HG02981 (cell line): ENCODE data around the gene TMEM107.
"Not testable (repeated sequence)": the region's sequence is repeated elsewhere in the genome, so short reads cannot be mapped to it uniquely, and the experiment has no call there.

Experiments used
- ATAC-seq: cut with Tn5 transposase; IDR thresholded peaks from one replicate; pipeline ENCODE4 v1.9.1; 2021; ENCODE audit warnings: mild to moderate bottlenecking, moderate library complexity; ENCODE audit not compliant: unreplicated experiment

TMEM107 gene

DNA sequence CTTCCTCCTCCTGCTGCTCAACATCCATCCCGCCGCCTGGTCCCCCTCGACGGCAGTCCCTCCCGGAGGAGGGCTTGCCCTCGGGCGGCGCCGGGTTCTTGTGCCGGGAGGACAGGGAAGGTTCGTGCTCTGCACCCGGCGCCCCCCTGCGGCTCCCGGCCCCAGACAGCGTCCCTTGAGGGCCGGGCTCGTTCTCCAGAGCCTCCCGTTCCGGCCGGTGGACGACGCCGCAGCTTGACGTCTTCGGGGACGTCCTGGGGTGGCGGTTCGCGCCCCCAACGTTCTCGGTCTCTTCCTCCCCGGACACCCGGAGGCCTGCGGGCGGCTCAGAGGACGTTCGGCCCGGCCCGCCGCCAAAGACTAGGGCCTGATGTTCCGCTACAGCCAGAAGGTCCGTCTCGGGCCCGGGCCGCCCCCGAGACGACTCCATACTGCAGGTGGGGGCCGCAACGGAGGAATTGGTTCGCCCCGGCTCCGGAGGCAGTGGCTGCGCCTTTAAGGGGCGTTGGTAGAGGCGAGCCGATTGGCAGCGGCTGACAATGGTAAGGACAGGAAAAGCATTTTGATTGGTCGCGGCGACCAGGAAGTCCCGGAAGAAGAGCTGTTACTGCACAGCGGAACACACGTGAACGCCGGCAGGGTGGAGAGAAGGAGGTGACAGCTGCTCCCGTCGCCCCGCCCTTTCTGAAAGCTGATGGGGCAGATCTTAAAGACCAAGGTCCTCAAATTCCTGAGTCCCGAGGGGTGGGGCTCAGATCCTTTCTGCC lies 13.7 kb upstream of the TMEM107 start, which contains the start of gene BORCS6:
Gene BORCS6, minus strand, starts transcription at position 470 of the 767 bp plus-strand sequence. Its CDS starts 40 bp downstream, at position 430.
- ATAC-seq = peak; percentile 46

DNA sequence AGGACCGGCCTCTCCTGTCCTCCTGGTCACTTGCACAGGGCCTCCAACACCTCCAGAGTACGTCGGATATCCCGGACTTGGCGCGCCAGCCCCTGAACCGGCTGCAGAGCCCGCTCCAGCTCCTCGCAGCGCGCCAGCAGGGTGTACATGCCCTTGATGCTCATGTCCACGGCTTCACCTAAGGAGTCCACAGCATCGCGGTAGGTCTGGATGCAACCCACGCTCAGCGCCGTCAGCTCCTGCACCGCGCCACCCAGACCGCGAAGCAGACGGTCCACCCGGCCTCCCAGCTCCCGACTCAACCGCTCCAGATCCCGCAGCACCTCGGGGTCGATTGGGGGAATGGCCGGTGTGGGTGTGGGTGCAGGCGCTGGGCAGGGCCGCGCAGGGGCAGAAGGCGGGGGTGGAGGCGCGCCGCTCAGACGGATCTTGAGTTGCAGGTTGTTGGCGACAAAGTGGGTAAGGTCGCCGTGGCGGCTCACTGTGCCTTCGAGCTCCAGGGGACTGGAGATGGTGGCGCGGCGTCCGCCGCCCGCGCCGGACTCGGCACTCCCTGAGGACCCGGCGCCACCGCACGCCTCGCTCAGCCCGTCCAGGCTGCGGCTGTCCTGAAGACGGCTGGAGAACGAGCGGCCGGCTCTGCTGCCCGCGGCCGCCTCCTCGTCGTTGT lies 13.0 kb upstream of the TMEM107 start:
- no peak for ATAC-seq

DNA sequence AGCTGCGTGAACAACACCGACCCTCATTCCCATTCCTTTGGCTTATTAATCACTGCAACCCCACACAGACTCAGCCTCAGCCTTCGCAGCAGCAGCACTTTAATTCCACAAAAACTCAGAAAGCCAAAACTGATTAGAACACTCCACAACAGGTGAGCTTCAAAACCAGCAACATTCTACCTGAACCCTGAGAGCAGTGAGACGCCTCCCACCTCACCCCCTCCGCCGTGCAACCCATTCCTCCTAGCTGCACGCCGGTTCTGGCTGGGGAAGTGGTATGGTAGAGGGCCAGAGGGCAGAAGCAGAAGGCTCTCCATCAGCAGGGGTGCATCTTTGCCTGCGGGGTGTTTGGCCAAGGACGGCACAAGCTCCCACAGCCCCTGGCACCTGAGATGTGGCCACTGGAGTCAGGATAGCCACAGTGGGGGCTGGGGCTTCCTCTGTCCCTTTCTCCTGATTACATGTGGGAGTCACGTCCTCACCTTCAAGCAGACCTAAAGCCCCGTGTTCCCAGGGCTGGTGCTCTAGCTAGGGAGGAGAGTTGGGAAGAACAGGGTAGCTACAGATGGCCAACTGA lies 12.2 kb upstream of the TMEM107 start:
- no peak for ATAC-seq

DNA sequence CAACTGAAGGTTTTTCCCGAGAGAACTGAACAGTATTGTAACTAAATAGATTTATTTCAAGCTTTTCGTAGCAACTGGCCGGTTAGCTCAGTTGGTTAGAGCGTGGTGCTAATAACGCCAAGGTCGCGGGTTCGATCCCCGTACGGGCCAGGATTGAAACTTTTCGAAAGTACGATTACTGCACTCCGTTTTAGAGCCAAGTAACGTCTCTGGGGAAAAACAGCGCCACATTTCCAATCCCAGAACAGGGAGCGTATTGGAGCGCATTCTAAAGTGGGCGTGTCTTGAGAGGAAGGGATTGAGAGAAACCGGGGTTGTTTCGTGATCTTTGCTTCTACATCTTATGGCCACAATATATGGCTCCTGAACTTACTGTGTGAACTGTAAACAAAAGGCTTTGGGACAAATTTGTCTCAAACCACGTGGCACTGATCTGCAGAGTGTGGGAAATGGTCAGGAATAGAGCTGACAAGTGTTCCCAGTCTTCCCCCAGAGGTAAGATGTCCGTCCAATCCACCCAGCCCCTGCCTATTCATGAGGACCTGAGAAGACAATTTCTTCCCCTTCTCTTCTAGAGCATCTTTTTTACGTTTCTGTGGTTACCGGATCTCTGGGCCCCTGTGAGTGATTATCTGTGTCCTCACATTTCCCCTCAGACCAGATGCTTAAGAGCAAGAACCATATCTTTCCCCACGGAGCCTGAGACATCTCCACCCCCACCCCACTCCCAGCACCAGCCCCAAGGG lies 11.5 kb upstream of the TMEM107 start:
- no peak for ATAC-seq

DNA sequence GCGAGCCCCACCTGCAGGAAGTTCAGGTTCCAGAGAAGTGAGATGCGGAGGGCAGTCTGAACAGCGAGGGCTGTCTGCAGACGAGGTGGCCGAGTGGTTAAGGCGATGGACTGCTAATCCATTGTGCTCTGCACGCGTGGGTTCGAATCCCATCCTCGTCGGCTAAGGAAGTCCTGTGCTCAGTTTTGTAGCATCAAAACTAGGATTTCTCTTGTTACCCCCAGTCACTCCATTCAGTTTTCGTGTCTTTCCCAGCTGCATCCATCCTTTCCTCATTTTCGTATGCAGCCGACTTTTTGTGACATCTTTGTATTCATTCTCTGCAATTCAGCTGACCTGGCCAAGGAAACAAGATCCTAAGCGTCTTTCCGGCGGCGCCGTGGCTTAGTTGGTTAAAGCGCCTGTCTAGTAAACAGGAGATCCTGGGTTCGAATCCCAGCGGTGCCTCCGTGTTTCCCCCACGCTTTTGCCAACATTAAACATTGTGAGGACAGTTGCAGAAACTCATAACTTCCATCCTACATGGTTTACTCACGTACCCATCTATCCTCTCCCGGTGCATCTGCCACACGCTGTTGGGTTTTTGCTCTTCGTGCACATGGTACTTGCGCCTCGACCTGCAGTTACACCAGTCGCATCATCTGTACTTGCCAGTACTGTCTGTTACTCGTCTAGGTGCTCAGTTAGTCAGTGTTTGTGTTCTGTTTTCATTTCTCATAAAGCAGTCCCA lies 10.8 kb upstream of the TMEM107 start:
- ATAC-seq = no peak

DNA sequence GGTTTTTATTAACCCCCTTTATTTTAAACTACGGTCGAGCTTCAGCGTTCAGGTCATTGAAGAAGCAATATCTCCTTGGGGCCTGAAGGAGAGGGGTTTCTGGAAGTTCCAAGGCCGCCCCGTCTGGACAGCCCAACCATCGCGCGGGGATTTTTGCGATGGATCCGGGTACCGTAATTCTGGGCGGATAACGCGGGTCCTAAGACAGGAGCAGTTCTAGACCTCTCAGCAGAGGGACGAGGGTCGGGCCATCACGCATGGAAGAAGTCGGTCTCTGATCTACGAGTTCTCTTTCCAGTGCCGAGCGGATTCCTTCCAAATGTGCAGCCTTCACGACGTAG lies 10.2 kb upstream of the TMEM107 start:
- no peak for ATAC-seq

DNA sequence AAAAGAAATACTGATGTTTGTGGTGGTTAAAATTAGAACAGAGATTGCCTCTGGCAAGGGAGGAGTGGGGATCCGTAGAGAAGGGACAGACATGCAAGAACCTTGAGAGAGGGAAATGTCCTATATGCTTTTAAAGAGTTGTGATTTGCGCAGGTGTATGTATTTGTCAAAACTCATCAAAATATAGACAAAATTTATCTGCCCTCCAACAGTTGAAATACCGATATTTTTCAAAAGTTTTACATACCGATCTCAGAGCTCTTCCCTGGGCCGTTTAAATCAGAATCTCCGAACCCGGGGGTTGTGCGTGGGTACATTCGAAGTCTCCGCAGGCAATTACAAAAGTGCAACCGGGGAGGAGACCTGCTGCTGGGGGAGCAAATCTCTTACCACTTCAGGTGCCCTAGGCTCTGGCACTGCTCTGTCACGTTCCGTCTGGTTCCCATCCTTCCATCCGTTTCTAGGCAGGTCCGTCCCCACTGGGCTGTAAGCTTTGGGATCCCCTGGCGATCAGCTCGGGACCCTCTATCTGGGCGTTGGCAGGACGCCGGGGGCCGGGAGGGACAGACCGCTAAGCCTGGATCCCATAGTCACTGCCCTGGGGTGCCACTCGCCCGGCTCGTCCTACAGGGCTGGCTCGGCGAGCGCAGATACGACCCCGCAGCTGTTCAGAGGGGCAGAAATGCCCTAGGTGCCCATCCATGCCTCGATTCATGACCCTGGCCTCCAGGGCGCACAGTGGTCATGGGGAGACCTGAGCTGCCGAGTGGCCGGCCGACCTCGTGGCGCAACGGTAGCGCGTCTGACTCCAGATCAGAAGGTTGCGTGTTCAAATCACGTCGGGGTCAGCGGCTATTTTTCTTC lies 9.6 kb upstream of the TMEM107 start:
- ATAC-seq = no peak

DNA sequence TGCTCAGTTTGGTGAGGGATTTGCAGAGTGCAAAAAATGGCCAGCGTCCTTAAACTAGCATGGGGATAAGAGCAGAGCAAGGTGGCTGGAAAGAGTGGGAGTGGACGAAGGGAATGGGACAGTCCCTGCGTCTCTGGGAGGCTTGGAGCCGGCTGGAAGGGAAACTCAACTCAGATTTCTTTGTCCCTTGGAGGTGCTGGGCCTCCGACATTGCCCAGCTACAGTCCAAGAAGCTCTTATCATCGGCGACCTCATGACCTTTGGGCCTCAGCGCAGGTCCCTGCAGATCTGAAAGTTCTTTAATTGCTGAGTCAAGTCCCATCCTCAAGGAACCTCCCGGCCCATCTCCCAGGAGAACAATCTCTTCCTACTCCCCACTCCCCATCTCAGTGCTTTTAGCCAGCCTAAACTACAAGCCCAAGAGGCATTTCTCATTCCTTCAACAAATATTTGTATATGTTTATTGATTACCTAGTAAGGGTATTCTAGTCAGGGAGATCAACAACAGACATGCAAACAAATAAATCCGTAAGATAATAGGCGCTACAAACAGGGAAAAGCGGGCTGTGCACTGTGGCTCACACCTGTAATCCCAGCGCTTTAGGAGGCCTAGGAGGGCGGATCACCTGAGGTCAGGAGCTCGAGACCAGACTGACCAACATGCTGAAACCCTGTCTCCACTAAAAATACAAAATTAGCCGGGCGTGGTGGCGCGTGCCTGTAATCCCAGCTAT lies 985 bp upstream of the TMEM107 start:
- no peak for ATAC-seq

DNA sequence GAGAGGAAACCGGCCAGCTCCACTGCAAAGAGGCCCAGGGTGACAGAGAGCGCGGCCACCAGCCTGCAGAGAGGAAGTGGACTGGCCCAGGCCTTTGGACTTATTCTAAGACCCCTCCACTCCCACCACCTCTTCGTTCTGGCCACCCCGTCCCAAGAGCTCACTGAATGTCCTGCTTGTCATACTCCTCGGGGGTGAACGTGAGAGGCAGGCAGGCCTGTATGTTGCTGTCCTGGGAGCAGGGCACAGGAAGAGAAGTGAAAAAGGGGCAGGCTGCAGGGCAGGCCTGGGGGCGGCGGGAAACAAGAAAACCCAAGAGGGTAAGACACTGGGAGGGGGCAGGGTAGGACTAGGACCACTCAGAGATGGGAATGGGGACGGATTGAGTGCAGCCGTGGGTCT lies 384 bp downstream of the TMEM107 start:
- no peak for ATAC-seq

DNA sequence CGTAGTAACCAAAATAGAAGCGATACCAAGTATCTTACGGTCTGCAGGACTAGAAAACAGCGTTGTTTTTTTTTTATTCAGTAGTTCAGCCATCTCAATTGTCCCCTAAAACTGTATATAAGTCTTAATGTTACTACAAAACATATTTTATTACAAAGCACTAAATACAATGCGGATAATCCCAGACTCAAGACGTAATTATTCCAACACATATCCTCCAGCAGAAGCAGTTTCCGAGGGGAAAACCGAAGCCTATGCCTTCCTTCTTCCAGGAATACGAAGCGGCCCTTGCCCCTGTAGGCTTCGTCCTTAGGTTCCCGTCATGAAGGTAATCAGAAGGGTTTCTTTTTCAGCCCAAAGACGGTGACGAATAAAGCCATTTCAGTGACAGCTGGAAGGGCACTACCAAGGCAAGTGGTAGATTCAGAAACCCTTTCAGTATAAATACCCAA lies 2.3 kb downstream of the TMEM107 start:
- no peak for ATAC-seq

DNA sequence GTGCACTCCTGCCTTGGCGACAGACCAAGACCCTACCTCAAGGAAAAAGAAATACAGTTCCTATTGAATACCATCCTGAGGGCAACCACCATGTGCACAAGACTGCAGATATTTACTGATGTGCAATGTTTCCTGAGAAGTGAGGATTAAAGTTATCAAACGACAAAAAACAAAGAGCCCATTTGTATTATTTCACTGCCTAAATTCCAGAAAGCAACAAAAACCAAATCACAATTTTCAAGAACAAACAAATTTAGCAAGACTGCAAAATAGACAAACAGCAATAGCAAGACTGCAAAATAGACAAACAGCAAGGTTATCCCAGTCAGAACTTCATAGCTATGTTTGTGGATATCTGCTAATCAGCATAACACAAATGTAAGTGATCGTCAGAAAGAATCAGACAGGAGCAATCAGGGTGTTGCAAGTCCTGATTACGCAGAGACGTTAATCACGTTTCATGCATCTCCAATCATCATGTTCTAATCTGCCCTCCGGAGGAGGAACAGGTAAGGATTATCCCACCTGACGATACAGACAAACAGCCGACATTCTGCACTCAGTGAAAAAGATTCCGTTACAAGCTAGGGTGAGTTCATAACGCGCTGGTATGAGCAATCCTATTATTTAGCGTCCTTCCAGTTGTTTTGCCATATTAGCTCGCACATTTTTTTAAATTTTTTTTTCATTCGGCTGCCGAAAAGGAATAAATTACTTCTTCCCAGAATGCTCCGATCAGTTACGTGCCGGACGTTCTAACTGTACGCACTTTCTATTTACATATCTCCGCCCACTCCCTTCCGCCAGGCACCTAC lies 2.9 kb downstream of the TMEM107 start:
- peak; percentile 65 for ATAC-seq

DNA sequence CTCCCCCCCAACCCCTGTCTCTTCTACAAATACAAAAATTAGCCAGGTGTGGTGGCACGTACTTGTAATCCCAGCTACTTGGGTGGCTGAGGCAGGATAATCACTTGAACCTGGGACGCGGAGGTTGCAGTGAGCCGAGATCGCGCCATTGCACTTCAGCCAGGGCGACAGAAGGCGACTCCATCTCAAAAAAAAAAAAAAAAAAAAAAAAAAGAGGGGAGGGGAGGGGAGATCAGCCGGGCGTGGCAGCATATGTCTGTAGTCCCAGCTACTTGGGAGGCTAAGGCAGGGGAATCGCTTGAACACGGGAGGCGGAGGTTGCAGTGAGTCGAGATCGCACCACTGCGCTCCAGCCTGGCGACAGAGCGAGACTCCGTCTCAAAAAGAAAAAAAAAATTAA lies 6.0 kb downstream of the TMEM107 start:
- ATAC-seq = not testable (repeated sequence)

DNA sequence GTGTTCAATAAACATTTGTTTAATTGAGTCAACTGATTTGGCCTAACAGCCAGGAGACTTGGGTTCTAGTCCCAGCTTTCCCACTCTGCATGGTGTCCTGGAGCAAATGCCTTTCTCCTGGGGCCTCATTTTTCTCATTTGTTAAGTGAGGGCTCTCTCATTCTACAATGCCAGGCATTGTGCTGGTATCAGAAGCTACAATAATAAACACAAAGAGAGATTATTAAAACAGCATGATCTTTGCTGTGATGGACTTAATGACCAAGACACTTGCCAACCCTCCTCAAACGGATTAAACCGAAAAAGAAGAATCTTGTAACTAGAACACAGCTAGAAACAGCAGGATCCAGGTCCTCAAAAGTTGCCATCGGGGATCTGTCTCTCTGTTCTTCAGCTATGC lies 8.7 kb downstream of the TMEM107 start:
- no peak for ATAC-seq

DNA sequence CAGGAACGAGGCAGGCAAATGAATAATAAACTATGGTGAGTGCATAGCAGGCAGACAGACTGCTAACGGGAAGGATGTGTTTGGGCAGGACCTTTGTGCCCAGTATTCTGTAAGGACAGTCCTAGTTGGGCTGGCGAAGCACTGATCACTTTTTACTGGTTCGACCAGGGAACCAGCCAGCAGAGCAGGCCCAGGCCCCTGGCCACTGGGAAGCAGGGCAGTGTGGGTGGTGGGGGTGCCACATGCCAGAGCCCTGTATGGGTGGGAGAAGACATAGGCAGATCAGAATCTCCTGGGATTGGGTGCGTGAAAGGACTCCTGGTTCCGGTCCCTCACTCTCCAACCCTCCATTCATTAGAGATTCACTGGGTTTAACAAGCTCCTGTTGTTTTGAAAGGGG lies 9.4 kb downstream of the TMEM107 start:
- ATAC-seq = no peak

DNA sequence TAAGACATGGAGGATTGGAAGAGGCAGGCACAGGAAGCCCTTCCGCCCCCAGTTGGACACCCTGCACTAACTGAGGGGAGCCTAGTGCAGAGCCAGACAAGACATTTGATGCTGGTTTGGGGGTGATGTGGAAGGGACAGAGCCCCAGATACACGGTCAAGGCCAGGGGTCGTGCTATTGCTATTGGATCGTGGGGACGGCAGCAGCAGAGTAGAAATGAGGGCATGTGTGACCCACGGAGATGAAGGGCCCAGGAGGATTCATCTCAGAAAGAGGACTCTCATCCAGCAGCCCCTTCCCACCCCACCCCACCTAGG lies 11.4 kb downstream of the TMEM107 start:
- ATAC-seq = no peak

DNA sequence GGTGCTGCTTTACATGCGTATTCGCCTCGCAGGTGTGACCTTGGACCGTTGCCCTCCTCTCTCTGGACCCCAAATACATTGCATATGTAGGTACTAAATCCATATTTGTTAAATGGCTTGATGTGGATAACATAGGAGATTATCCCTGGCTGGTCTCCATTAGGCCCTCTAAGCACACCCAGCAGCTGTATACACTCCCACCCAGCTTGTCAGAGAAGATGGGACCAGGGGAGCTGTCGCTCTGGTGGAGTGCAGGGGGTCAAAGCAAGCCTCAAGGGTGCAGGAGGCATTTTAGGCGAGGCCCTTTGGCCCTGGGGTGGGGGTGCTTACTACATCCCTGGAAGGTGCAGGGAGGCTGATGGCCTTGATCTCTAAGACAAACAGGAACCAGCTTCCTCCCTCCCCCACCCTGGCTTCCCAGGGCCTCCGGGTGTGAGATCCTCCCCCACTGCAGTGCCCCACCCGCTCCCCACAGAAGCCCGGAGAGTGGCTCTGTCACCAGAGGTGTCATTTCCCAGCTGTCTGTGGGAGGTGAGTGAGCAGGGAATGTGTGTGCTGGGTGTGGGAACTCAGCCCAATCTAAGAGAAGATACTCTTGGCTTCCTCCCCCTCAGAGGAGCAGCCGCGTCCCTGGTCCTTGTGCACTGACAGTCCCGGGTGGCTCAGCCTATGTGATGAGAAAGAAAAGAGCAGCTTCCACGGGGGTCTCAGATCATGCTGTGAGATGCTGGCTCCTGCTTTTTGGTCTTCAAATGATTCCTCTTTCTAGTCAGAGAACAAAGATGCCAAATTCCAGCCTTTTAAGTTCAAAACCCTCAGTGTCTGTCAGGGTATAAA lies 12.0 kb downstream of the TMEM107 start:
- no peak for ATAC-seq
